Panc1 (cell line): Measurements from ENCODE around the gene LRP5. TPM values are rescaled to one million over a fixed set of nuclear protein-coding genes. Genes with fewer than 3 reads are reported as not detected.
"Not testable (repeated sequence)": the region's sequence is repeated elsewhere in the genome, so short reads cannot be mapped to it uniquely, and the experiment has no call there.

Source experiments
- ATAC-seq: fragments of 200-7000 bp; cut with Tn5 transposase; 2 replicates; pipeline ENCODE4 v1.9.1; 2020; ENCODE audit warnings: mild to moderate bottlenecking, moderate library complexity
- BruUV-seq: library from RNA; stranded (reverse); fragments of 400-500 nt; replicated peaks from 2 replicates; lab custom pipeline; 2021; lab: Mats Ljungman, UMichigan
- CTCF ChIA-PET: fragments of 300-600 bp; sonication (Branson Sonifier 250); formaldehyde crosslinking; loops from one replicate; lab custom pipeline; 2022; ENCODE audit warnings: antibody characterized with exemption; lab: Charles Lee
- POLR2A ChIA-PET: fragments of 300-600 bp; sonication (Branson Sonifier 250); formaldehyde crosslinking; loops from one replicate; lab custom pipeline; 2022; ENCODE audit warnings: antibody characterized with exemption; lab: Charles Lee
- DNase-seq: peaks from one replicate; pipeline ENCODE4 v3.0.0-alpha.2; 2010; ENCODE audit warnings: low read depth, low spot score
- H3K27ac ChIP-seq: 2 replicates; pipeline ENCODE4 v1.5.1; 2011; ENCODE audit warnings: mild to moderate bottlenecking, low read length, inconsistent platforms
- H3K27me3 ChIP-seq: fragments of 200-500 bp; sonication (Bioruptor generic); 2 replicates; pipeline ENCODE4 v1.6.0; 2014; ENCODE audit warnings: low read length, inconsistent platforms; ENCODE audit not compliant: control insufficient read depth, insufficient read depth
- H3K36me3 ChIP-seq: fragments of 200-500 bp; sonication (Bioruptor generic); 2 replicates; pipeline ENCODE4 v1.5.1; 2014; ENCODE audit warnings: inconsistent platforms, mild to moderate bottlenecking, low read length, moderate library complexity; ENCODE audit not compliant: control insufficient read depth, insufficient read depth
- H3K4me1 ChIP-seq: 2 replicates; pipeline ENCODE4 v1.5.1; 2011; ENCODE audit warnings: inconsistent platforms, mild to moderate bottlenecking, low read length, moderate library complexity; ENCODE audit not compliant: control insufficient read depth, insufficient read depth
- H3K4me3 ChIP-seq, 2 experiments: 2 replicates each; pipeline ENCODE4 v1.5.1; 2011 to 2012; ENCODE audit warnings: low read depth in 2 of 2, low read length in 2 of 2, mild to moderate bottlenecking in 2 of 2, inconsistent platforms in 1 of 2, moderate library complexity in 1 of 2
- H3K9me3 ChIP-seq: fragments of 200-500 bp; sonication (Bioruptor generic); 2 replicates; pipeline ENCODE4 v1.5.1; 2014; ENCODE audit warnings: low read depth, mild to moderate bottlenecking, inconsistent platforms, low read length, moderate library complexity; ENCODE audit not compliant: control insufficient read depth, insufficient read depth
- CTCF ChIP-seq: fragments of 450-650 bp; IDR thresholded peaks from 2 replicates; pipeline ENCODE4 v1.5.1; 2017; ENCODE audit warnings: mild to moderate bottlenecking
- POLR2AphosphoS5 ChIP-seq: IDR thresholded peaks from 2 replicates; pipeline ENCODE4 v1.6.1; 2012; ENCODE audit warnings: mild to moderate bottlenecking, low read depth, low read length, moderate library complexity
- REST ChIP-seq, 2 experiments: IDR thresholded peaks; 2 replicates each; pipeline ENCODE4 v1.6.1; 2011 to 2012; ENCODE audit warnings: low read depth in 2 of 2, control low read depth in 1 of 2, low read length in 1 of 2, mild to moderate bottlenecking in 1 of 2, moderate library complexity in 1 of 2; ENCODE audit not compliant: insufficient read depth in 1 of 2
- SIN3A ChIP-seq: IDR thresholded peaks from 2 replicates; pipeline ENCODE4 v1.6.1; 2012; ENCODE audit warnings: low read depth, mild to moderate bottlenecking, low read length, moderate library complexity, borderline replicate concordance; ENCODE audit not compliant: insufficient read depth
- TCF7L2 ChIP-seq: IDR thresholded peaks from 2 replicates; pipeline ENCODE4 v1.6.1; 2011; ENCODE audit warnings: mild to moderate bottlenecking, low read depth, low read length, inconsistent platforms
- in situ Hi-C: cut with HindIII; loops from 2 replicates; pipeline ENCODE4 v1.10.0; 2016; ENCODE audit warnings: low sequenced_read_pairs, low pct_unique_long_range_greater_than_20kb
- intact Hi-C: fragments of 100-400 bp; cut with micrococcal nuclease; formaldehyde crosslinking; loops from one replicate; pipeline ENCODE4 v1.10.0; 2022; ENCODE audit not compliant: unreplicated experiment
- total RNA-seq: library from RNA; stranded (reverse); gene quantifications from one replicate; pipeline ENCODE4 v1.2.1, GENCODE V29; 2021; ENCODE audit not compliant: unreplicated experiment

Gene LRP5
- total RNA-seq, 1 experiment from 2014 or later, result 171 TPM

GRCh38 chr11:68282141-68282860 lies 30.1 kb upstream of the LRP5 start:
- in situ Hi-C loops, result no loop called here

GRCh38 chr11:68282861-68283230 lies 29.5 kb upstream of the LRP5 start:
- in situ Hi-C loops, result no loop called here
- no peak for TF ChIP-seq POLR2AphosphoS5
- TF ChIP-seq CTCF, result no peak
- no peak for TF ChIP-seq REST (IDR thresholded peaks at IDR 0.05; ENCODE audit: insufficient read depth in 1 of 2, low read depth in 2 of 2, low read length in 1 of 2)
- no peak for TF ChIP-seq SIN3A
- TF ChIP-seq TCF7L2, result no peak

More at GRCh38 chr11:68282141-68282860, 30.1 kb upstream of the LRP5 start:
- Histone ChIP-seq H3K27me3 (no peaks in the 10 kb centered on the region), H3K36me3 (no peaks in the 10 kb centered on the region), H3K9me3 (no peaks in the 10 kb centered on the region), H3K4me3 (no peak overlapping the region), H3K4me1 (no peaks in the 10 kb centered on the region), H3K27ac (no peak overlapping the region)
- intact Hi-C loops, result no loop called here
- ChIA-PET POLR2A (no interaction called here), CTCF (interaction anchor here (0.8 kb wide), 1 partner anchor 10 kb away, joined by 6 read pairs; no protein-coding TSS in a partner anchor)
- DNase-seq (no peak), ATAC-seq (no peak)
- no TSS peak for BruUV-seq
- TF ChIP-seq CTCF (no peak), REST (IDR thresholded peaks at IDR 0.05; ENCODE audit: insufficient read depth in 1 of 2, low read depth in 2 of 2, low read length in 1 of 2) (no peak), SIN3A (no peak)

GRCh38 chr11:68284588-68284987 lies 27.8 kb upstream of the LRP5 start:
- intact Hi-C loops, H3K4me1 ChIP-seq, ATAC-seq, H3K9me3 ChIP-seq, H3K27ac ChIP-seq, BruUV-seq, H3K27me3 ChIP-seq, CTCF ChIA-PET, in situ Hi-C loops, DNase-seq, POLR2A ChIA-PET, H3K36me3 ChIP-seq, H3K4me3 ChIP-seq: not testable (repeated sequence)

More at GRCh38 chr11:68282861-68283230, 29.5 kb upstream of the LRP5 start:
- Histone ChIP-seq H3K4me1 (no peaks in the 10 kb centered on the region), H3K9me3 (no peaks in the 10 kb centered on the region), H3K27me3 (no peaks in the 10 kb centered on the region), H3K36me3 (no peaks in the 10 kb centered on the region), H3K27ac (no peak overlapping the region), H3K4me3 (no peak overlapping the region)
- ChIA-PET CTCF (no interaction called here), POLR2A (no interaction called here)
- intact Hi-C loops, result no loop called here
- BruUV-seq, result no TSS peak
- no peak for ATAC-seq
- DNase-seq, result no peak
